Measurements from ENCODE around the gene SSR3. TPM values are rescaled to one million over a fixed set of nuclear protein-coding genes. Genes with fewer than 3 reads are reported as not detected.
"Not testable (repeated sequence)": the region's sequence is repeated elsewhere in the genome, so short reads cannot be mapped to it uniquely, and the experiment has no call there.

Gene SSR3
- total RNA-seq, 1 donor from 2014 or later, result 120 TPM

- peaks cover 15% of the 10 kb centered on the region for H3K4me1 Mint-ChIP-seq
- no peak for DNase-seq (ENCODE audit: low spot score in 2 of 2, unreplicated experiment in 2 of 2)
- no peaks in the 10 kb centered on the region for H3K9me3 Mint-ChIP-seq
- TF ChIP-seq CTCF (IDR thresholded peaks at IDR 0.05; ENCODE audit: unreplicated experiment), result no peak
- no peak overlapping the region for H3K4me3 Mint-ChIP-seq
- H3K27me3 Mint-ChIP-seq (ENCODE audit: low read depth), result no peaks in the 10 kb centered on the region
- no peak overlapping the region for H3K27ac Mint-ChIP-seq
- no peaks in the 10 kb centered on the region for H3K36me3 Mint-ChIP-seq
Observed at GRCh38 chr3:156600834-156601233, 45.9 kb upstream of the SSR3 start.

GRCh38 chr3:156599089-156599874 is 44.4 kb upstream of the SSR3 start:
- Mint-ChIP-seq H3K27ac (no peak overlapping the region), H3K9me3 (no peaks in the 10 kb centered on the region), H3K4me3 (no peak overlapping the region), H3K27me3 (ENCODE audit: low read depth) (no peaks in the 10 kb centered on the region), H3K4me1 (peaks cover 11% of the 10 kb centered on the region), H3K36me3 (no peaks in the 10 kb centered on the region)
- TF ChIP-seq CTCF (IDR thresholded peaks at IDR 0.05; ENCODE audit: unreplicated experiment), result no peak
- no peak for DNase-seq (ENCODE audit: low spot score in 2 of 2, unreplicated experiment in 2 of 2)

GRCh38 chr3:156598413-156598812 is 43.5 kb upstream of the SSR3 start:
- H3K27ac Mint-ChIP-seq, result no peak overlapping the region
- H3K9me3 Mint-ChIP-seq, result no peaks in the 10 kb centered on the region
- peaks cover 20% of the 10 kb centered on the region for H3K4me1 Mint-ChIP-seq
- no peak for TF ChIP-seq CTCF (IDR thresholded peaks at IDR 0.05; ENCODE audit: unreplicated experiment)
- H3K36me3 Mint-ChIP-seq, result no peaks in the 10 kb centered on the region
- no peak overlapping the region for H3K4me3 Mint-ChIP-seq
- no peaks in the 10 kb centered on the region for H3K27me3 Mint-ChIP-seq (ENCODE audit: low read depth)
- DNase-seq (ENCODE audit: low spot score in 2 of 2, unreplicated experiment in 2 of 2), result no peak

- TF ChIP-seq CTCF (IDR thresholded peaks at IDR 0.05; ENCODE audit: unreplicated experiment), result no peak
Observed at GRCh38 chr3:156594219-156594683, 39.3 kb upstream of the SSR3 start.

GRCh38 chr3:156593814-156594213 is 38.9 kb upstream of the SSR3 start:
- TF ChIP-seq CTCF (IDR thresholded peaks at IDR 0.05; ENCODE audit: unreplicated experiment), result no peak
- H3K4me3 Mint-ChIP-seq, result no peak overlapping the region
- H3K27ac Mint-ChIP-seq, result peak overlapping the region; percentile 49
- no peaks in the 10 kb centered on the region for H3K36me3 Mint-ChIP-seq
- no peak for DNase-seq (ENCODE audit: low spot score in 2 of 2, unreplicated experiment in 2 of 2)
- peaks cover 4% of the 10 kb centered on the region for H3K9me3 Mint-ChIP-seq
- H3K4me1 Mint-ChIP-seq, result peaks cover 17% of the 10 kb centered on the region
- H3K27me3 Mint-ChIP-seq (ENCODE audit: low read depth), result no peaks in the 10 kb centered on the region

More at GRCh38 chr3:156594219-156594683, 39.3 kb upstream of the SSR3 start:
- H3K9me3 Mint-ChIP-seq, result peaks cover 4% of the 10 kb centered on the region
- DNase-seq (ENCODE audit: low spot score in 2 of 2, unreplicated experiment in 2 of 2), result no peak
- H3K27ac Mint-ChIP-seq, result peak overlapping the region; percentile 49
- no peaks in the 10 kb centered on the region for H3K27me3 Mint-ChIP-seq (ENCODE audit: low read depth)
- H3K36me3 Mint-ChIP-seq, result no peaks in the 10 kb centered on the region
- H3K4me1 Mint-ChIP-seq, result peaks cover 20% of the 10 kb centered on the region
- no peak overlapping the region for H3K4me3 Mint-ChIP-seq

- not testable (repeated sequence) for DNase-seq (ENCODE audit: low spot score in 2 of 2, unreplicated experiment in 2 of 2); H3K4me3 Mint-ChIP-seq; H3K9me3 Mint-ChIP-seq; H3K27me3 Mint-ChIP-seq (ENCODE audit: low read depth); H3K27ac Mint-ChIP-seq; H3K36me3 Mint-ChIP-seq
- H3K4me1 Mint-ChIP-seq, result peaks cover 19% of the 10 kb centered on the region
Observed at GRCh38 chr3:156589806-156590205, 34.9 kb upstream of the SSR3 start.
